Gastroesophageal sphincter (tissue), 4 donors: ENCODE data around the gene CECR2. TPM values are rescaled to one million over a fixed set of nuclear protein-coding genes. Genes with fewer than 3 reads are reported as not detected.

Experiments
- ATAC-seq: fragments of 150-250 bp; one replicate; pipeline ENCODE4 v1.9.1; 2016; ENCODE audit warnings: mild to moderate bottlenecking, moderate library complexity
- H3K27ac ChIP-seq, 4 donors: fragments of 200-600 bp; sonication (generic) in 3 of 4; 1 replicate in 3 of 4; 2 replicates in 1 of 4; pipeline ENCODE4 v1.5.1; 2016 to 2019
- H3K27me3 ChIP-seq: fragments of 200-600 bp; sonication (generic); one replicate; pipeline ENCODE4 v1.5.1; 2019
- H3K36me3 ChIP-seq, 2 donors: fragments of 200-600 bp; sonication (generic); one replicate each; pipeline ENCODE4 v1.5.1; 2019; ENCODE audit warnings: control low read depth in 1 of 2
- H3K4me1 ChIP-seq, 3 donors: fragments of 200-600 bp; sonication (generic); 1 replicate in 2 of 3; 2 replicates in 1 of 3; pipeline ENCODE4 v1.5.1; 2016 to 2019; ENCODE audit warnings: control low read depth in 2 of 3
- H3K4me3 ChIP-seq, 2 donors: fragments of 200-600 bp; sonication (generic); one replicate each; pipeline ENCODE4 v1.5.1; 2019; ENCODE audit warnings: mild to moderate bottlenecking in 1 of 2, moderate library complexity in 1 of 2
- H3K9me3 ChIP-seq, 3 donors: fragments of 200-600 bp; sonication (generic); one replicate each; pipeline ENCODE4 v1.5.1; 2017 to 2019; ENCODE audit warnings: control low read depth in 2 of 3
- EP300 ChIP-seq: sonication (generic); formaldehyde crosslinking; IDR thresholded peaks from one replicate; pipeline ENCODE4 v1.6.1; 2017; ENCODE audit warnings: antibody characterized with exemption, mild to moderate bottlenecking
- POLR2A ChIP-seq, 2 donors: fragments of 450-650 bp; IDR thresholded peaks; one replicate each; pipeline ENCODE4 v1.6.1; 2017; ENCODE audit warnings: antibody characterized with exemption in 2 of 2, mild to moderate bottlenecking in 2 of 2, moderate library complexity in 1 of 2
- POLR2AphosphoS5 ChIP-seq: sonication (generic); formaldehyde crosslinking; IDR thresholded peaks from one replicate; pipeline ENCODE4 v1.6.1; 2017; ENCODE audit warnings: antibody characterized with exemption
- WGBS, 2 donors: methylation state at CpG; one replicate each; pipeline ENCODE4 v1.1.5; 2018; ENCODE audit warnings: low coverage in 1 of 2; 5-methylcytosine and 5-hydroxymethylcytosine counted together
- total RNA-seq, 4 donors: library from RNA; depleted of rRNA; stranded (reverse); fragments of >200 nt; gene quantifications; one replicate each; pipeline ENCODE4 v1.1.0, GENCODE V29; 2016
- TF ChIP-seq, protein P1 (sequence below), 4 experiments: fragments of 200-600 bp in 2 of 4; fragments of 450-650 bp in 2 of 4; sonication (generic) in 1 of 4; IDR thresholded peaks; one replicate each; pipeline ENCODE4 v1.5.1; 2017 to 2019; ENCODE audit warnings: antibody characterized with exemption in 4 of 4, mild to moderate bottlenecking in 2 of 4, moderate library complexity in 2 of 4

CECR2 gene
- total RNA-seq, 4 donors from 2014 or later: 0.72 to 1.7 (median 1.2) TPM

- 87 to 90% methylated on average over 4 of the region's 5 CpGs for WGBS, 2 donors
- no peak for TF ChIP-seq POLR2A (IDR thresholded peaks at IDR 0.05)
- no peak for TF ChIP-seq EP300
- TF ChIP-seq, protein P1, sequence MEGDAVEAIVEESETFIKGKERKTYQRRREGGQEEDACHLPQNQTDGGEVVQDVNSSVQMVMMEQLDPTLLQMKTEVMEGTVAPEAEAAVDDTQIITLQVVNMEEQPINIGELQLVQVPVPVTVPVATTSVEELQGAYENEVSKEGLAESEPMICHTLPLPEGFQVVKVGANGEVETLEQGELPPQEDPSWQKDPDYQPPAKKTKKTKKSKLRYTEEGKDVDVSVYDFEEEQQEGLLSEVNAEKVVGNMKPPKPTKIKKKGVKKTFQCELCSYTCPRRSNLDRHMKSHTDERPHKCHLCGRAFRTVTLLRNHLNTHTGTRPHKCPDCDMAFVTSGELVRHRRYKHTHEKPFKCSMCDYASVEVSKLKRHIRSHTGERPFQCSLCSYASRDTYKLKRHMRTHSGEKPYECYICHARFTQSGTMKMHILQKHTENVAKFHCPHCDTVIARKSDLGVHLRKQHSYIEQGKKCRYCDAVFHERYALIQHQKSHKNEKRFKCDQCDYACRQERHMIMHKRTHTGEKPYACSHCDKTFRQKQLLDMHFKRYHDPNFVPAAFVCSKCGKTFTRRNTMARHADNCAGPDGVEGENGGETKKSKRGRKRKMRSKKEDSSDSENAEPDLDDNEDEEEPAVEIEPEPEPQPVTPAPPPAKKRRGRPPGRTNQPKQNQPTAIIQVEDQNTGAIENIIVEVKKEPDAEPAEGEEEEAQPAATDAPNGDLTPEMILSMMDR (IDR thresholded peaks at IDR 0.05): no peak
- TF ChIP-seq POLR2AphosphoS5: no peak
- ATAC-seq: no peak
These were observed 112.2 kb downstream of the CECR2 start for GRCh38 chr22:17481424-17481823.

GRCh38 chr22:17483688-17484372 lies 114.6 kb downstream of the CECR2 start:
- no peaks in the 10 kb centered on the region for H3K9me3 ChIP-seq
- TF ChIP-seq POLR2AphosphoS5 (no peak), EP300 (no peak), POLR2A (IDR thresholded peaks at IDR 0.05) (no peak)
- TF ChIP-seq, protein P1 (IDR thresholded peaks at IDR 0.05): no peak
- H3K4me3 ChIP-seq: no peak overlapping the region
- 30 to 33% methylated on average over 1 to 2 of the region's 2 CpGs for WGBS, 2 donors
- H3K36me3 ChIP-seq: no peaks in the 10 kb centered on the region
- H3K27me3 ChIP-seq: no peaks in the 10 kb centered on the region
- H3K27ac ChIP-seq: peak overlapping the region in 1 of 4 donors; percentile 17
- ATAC-seq: no peak
- peaks cover 0 to 15% (median 0%) of the 10 kb centered on the region in 3 donors for H3K4me1 ChIP-seq

More at GRCh38 chr22:17481424-17481823, 112.2 kb downstream of the CECR2 start:
- peaks cover 10% of the 10 kb centered on the region for H3K27me3 ChIP-seq
- no peak overlapping the region for H3K27ac ChIP-seq
- H3K9me3 ChIP-seq: no peaks in the 10 kb centered on the region
- H3K4me3 ChIP-seq: no peak overlapping the region
- H3K4me1 ChIP-seq: peaks cover 0 to 15% (median 0%) of the 10 kb centered on the region in 3 donors
- no peaks in the 10 kb centered on the region for H3K36me3 ChIP-seq

DNA sequence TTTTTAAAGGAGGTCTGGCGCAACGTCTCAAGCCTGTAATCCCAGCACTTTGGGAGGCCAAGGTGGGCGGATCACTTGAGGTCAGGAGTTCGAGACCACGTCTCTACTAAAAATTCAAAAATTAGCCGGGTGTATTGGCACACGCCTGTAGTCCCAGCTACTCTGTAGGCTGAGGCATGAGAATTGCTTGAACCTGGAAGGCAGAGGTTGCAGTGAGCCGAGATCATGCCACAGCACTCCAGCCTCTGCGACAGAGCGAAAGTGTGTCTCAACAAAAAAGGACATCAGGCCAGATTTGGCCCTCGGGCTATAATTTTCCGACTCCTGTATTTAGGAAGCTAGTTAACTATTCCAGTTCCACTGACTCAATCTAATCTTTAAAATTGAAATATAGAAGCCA lies 115.3 kb downstream of the CECR2 start:
- Histone ChIP-seq H3K4me3 (no peak overlapping the region), H3K27ac (no peak overlapping the region), H3K36me3 (no peaks in the 10 kb centered on the region), H3K9me3 (no peaks in the 10 kb centered on the region), H3K27me3 (no peaks in the 10 kb centered on the region), H3K4me1 (peaks cover 0 to 15% (median 0%) of the 10 kb centered on the region in 3 donors)
- WGBS, 2 donors: 51 to 57% methylated on average over 8 to 11 of the region's 12 CpGs
- ATAC-seq: no peak
- TF ChIP-seq POLR2AphosphoS5: no peak
- TF ChIP-seq POLR2A (IDR thresholded peaks at IDR 0.05): no peak
- TF ChIP-seq EP300: no peak
- TF ChIP-seq, protein P1 (IDR thresholded peaks at IDR 0.05): no peak

DNA sequence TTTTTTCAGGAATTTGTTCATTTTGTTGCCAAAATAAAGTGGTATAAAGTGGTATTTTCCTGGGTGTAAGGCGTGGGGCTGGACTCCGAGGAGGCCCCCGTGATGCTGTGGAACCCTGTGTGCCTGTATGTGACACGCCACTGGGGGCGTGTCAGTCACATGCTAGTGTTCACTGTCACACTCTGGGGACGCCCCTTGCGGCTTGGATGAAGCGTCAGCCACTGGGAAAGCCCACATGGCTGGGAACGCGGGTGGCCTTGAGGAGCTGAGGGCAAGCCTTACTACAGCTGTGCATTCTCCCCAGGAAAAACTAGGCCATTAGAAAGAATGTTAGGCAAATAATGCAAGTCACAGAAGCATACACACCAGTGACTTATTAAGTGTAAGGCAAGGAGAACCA lies 117.1 kb downstream of the CECR2 start:
- ATAC-seq: no peak
- Histone ChIP-seq H3K27ac (no peak overlapping the region), H3K4me3 (no peak overlapping the region), H3K36me3 (no peaks in the 10 kb centered on the region), H3K4me1 (peaks cover 0 to 15% (median 0%) of the 10 kb centered on the region in 3 donors), H3K9me3 (no peaks in the 10 kb centered on the region), H3K27me3 (no peaks in the 10 kb centered on the region)
- TF ChIP-seq, protein P1 (IDR thresholded peaks at IDR 0.05): no peak
- TF ChIP-seq POLR2A (IDR thresholded peaks at IDR 0.05): no peak
- no peak for TF ChIP-seq EP300
- TF ChIP-seq POLR2AphosphoS5: no peak
- WGBS, 2 donors: 85 to 100% methylated on average over 1 to 5 of the region's 10 CpGs

DNA sequence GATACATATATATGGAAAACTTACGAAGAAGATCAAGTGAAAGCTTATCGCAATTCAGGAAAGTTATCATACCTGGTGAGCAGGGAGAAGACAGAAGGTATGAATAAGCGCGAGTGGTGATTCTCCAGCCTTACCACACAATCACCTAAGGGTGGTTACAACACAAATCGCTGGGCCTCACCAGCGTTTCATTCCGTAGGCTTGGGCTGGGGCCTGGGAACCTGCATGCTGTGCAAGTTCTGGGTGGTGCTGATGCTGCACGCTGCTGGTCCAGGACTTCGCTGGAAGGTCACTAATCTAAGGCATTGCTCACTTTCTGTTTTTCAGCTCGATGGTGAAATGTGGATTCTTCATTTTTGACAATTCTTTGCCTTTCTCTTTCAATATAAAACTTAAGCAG lies 117.5 kb downstream of the CECR2 start:
- Histone ChIP-seq H3K9me3 (no peaks in the 10 kb centered on the region), H3K4me1 (peaks cover 0 to 15% (median 0%) of the 10 kb centered on the region in 3 donors), H3K27me3 (no peaks in the 10 kb centered on the region), H3K4me3 (no peak overlapping the region), H3K27ac (no peak overlapping the region), H3K36me3 (no peaks in the 10 kb centered on the region)
- no peak for ATAC-seq
- 89 to 93% methylated on average over 10 of the region's 10 CpGs for WGBS, 2 donors
- TF ChIP-seq POLR2A (IDR thresholded peaks at IDR 0.05): no peak
- no peak for TF ChIP-seq EP300
- TF ChIP-seq POLR2AphosphoS5: no peak
